HL-60 (cell line): ENCODE data around the gene HSPA1L.

ENCODE experiments used
- POLR2AphosphoS5 ChIP-seq: IDR thresholded peaks from 2 replicates; pipeline ENCODE4 v1.6.1; 2012; ENCODE audit warnings: low read depth
- TF ChIP-seq, protein P1 (sequence below): IDR thresholded peaks from one replicate; pipeline ENCODE4 v1.5.1; 2011; ENCODE audit warnings: low read length, control low read depth, inconsistent platforms; ENCODE audit not compliant: insufficient read depth

DNA sequence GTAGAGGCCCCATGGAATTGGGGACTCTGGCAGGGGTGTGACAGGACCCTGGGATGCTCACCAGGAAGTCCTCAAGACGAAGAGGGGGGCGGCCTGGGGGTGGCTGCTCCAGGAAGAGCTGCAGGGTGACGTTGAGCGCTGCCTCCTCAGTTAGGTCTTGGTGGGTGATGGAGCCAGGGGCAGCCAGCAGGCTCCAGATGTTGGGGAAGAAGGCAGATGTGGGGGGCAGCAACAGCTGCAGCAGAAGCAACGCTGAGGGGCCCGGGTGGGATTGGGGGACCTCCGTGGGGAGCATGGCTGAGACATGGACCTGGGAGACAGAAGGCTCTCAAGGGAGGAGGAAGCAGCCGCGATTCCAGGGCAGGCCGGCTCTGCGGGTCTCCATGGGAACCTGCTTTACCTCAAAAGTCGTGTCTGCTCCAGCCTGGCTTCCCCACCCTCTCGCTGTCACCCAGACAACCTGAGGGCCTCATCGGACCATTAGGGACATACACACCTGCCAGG, 38.5 kb downstream of the HSPA1L start:
- TF ChIP-seq POLR2AphosphoS5, result no peak
- TF ChIP-seq, protein P1, sequence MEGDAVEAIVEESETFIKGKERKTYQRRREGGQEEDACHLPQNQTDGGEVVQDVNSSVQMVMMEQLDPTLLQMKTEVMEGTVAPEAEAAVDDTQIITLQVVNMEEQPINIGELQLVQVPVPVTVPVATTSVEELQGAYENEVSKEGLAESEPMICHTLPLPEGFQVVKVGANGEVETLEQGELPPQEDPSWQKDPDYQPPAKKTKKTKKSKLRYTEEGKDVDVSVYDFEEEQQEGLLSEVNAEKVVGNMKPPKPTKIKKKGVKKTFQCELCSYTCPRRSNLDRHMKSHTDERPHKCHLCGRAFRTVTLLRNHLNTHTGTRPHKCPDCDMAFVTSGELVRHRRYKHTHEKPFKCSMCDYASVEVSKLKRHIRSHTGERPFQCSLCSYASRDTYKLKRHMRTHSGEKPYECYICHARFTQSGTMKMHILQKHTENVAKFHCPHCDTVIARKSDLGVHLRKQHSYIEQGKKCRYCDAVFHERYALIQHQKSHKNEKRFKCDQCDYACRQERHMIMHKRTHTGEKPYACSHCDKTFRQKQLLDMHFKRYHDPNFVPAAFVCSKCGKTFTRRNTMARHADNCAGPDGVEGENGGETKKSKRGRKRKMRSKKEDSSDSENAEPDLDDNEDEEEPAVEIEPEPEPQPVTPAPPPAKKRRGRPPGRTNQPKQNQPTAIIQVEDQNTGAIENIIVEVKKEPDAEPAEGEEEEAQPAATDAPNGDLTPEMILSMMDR, result no peak
